Subcutaneous abdominal adipose tissue (tissue), 5 donors: ENCODE measurements around the gene AGT.

ENCODE experiments used
- H3K27ac ChIP-seq: one replicate; pipeline ENCODE4 v1.7.0; 2013; ENCODE audit warnings: low read depth, mild to moderate bottlenecking, inconsistent platforms, low read length, moderate library complexity
- H3K27me3 ChIP-seq, 5 donors: one replicate each; pipeline ENCODE4 v1.7.0; 2013; ENCODE audit warnings: low read length in 5 of 5, inconsistent platforms in 1 of 5; ENCODE audit not compliant: control insufficient read depth in 5 of 5, insufficient read depth in 4 of 5
- H3K36me3 ChIP-seq, 5 donors: one replicate each; pipeline ENCODE4 v1.7.0; 2013; ENCODE audit warnings: low read length in 5 of 5; ENCODE audit not compliant: control insufficient read depth in 5 of 5, insufficient read depth in 5 of 5
- H3K4me1 ChIP-seq, 5 donors: one replicate each; pipeline ENCODE4 v1.7.0; 2013; ENCODE audit warnings: low read length in 5 of 5, mild to moderate bottlenecking in 3 of 5, moderate library complexity in 1 of 5; ENCODE audit not compliant: control insufficient read depth in 5 of 5, insufficient read depth in 5 of 5
- H3K4me3 ChIP-seq, 5 donors: one replicate each; pipeline ENCODE4 v1.7.0; 2013; ENCODE audit warnings: low read length in 5 of 5, low read depth in 1 of 5
- H3K9ac ChIP-seq, 5 donors: one replicate each; pipeline ENCODE4 v1.7.0; 2013; ENCODE audit warnings: low read length in 5 of 5, mild to moderate bottlenecking in 4 of 5, moderate library complexity in 3 of 5
- H3K9me3 ChIP-seq, 5 donors: one replicate each; pipeline ENCODE4 v1.7.0; 2013; ENCODE audit warnings: low read length in 5 of 5; ENCODE audit not compliant: control insufficient read depth in 5 of 5
- donor health status: healthy.
- donor health status: healthy.
- donor health status: healthy.
- donor health status: healthy.
- donor health status: healthy.

Gene AGT

GRCh38 chr1:230753191-230753585 is 39.3 kb upstream of the AGT start:
- peak overlapping the region in 3 of 5 donors; percentile 4 to 34 (median 34) for H3K4me3 ChIP-seq
- no peak overlapping the region for H3K9ac ChIP-seq
- no peak overlapping the region for H3K27ac ChIP-seq
- peaks cover 0 to 8% (median 4%) of the 10 kb centered on the region in 5 donors for H3K27me3 ChIP-seq
- H3K9me3 ChIP-seq, result no peaks in the 10 kb centered on the region
- H3K4me1 ChIP-seq, result peaks cover 2 to 7% (median 5%) of the 10 kb centered on the region in 5 donors
- no peaks in the 10 kb centered on the region for H3K36me3 ChIP-seq

GRCh38 chr1:230752407-230752806 is 38.5 kb upstream of the AGT start:
- H3K36me3 ChIP-seq, result no peaks in the 10 kb centered on the region
- H3K4me1 ChIP-seq, result peaks cover 2 to 7% (median 5%) of the 10 kb centered on the region in 5 donors
- peaks cover 0 to 7% (median 4%) of the 10 kb centered on the region in 5 donors for H3K27me3 ChIP-seq
- H3K9me3 ChIP-seq, result no peaks in the 10 kb centered on the region
- no peak overlapping the region for H3K27ac ChIP-seq
- no peak overlapping the region for H3K9ac ChIP-seq
- no peak overlapping the region for H3K4me3 ChIP-seq

GRCh38 chr1:230750986-230751625 is 37.2 kb upstream of the AGT start:
- Histone ChIP-seq H3K27ac (no peak overlapping the region), H3K27me3 (peaks cover 0 to 8% (median 4%) of the 10 kb centered on the region in 5 donors), H3K9me3 (no peaks in the 10 kb centered on the region), H3K4me3 (no peak overlapping the region), H3K36me3 (no peaks in the 10 kb centered on the region), H3K9ac (no peak overlapping the region), H3K4me1 (peaks cover 2 to 7% (median 5%) of the 10 kb centered on the region in 5 donors)

- H3K4me1 ChIP-seq, result peaks cover 2 to 7% (median 5%) of the 10 kb centered on the region in 5 donors
- H3K4me3 ChIP-seq, result no peak overlapping the region
- no peaks in the 10 kb centered on the region for H3K36me3 ChIP-seq
- H3K27ac ChIP-seq, result no peak overlapping the region
- no peak overlapping the region for H3K9ac ChIP-seq
- peaks cover 0 to 8% (median 4%) of the 10 kb centered on the region in 5 donors for H3K27me3 ChIP-seq
- H3K9me3 ChIP-seq, result no peaks in the 10 kb centered on the region
Observed at GRCh38 chr1:230750576-230750975, 36.7 kb upstream of the AGT start.

- Histone ChIP-seq H3K27ac (no peak overlapping the region), H3K27me3 (peaks cover 0 to 8% (median 4%) of the 10 kb centered on the region in 5 donors), H3K4me1 (peaks cover 2 to 5% (median 4%) of the 10 kb centered on the region in 5 donors), H3K9ac (no peak overlapping the region), H3K9me3 (no peaks in the 10 kb centered on the region), H3K4me3 (no peak overlapping the region), H3K36me3 (no peaks in the 10 kb centered on the region)
Observed at GRCh38 chr1:230749635-230750034, 35.7 kb upstream of the AGT start.

- Histone ChIP-seq H3K9ac (no peak overlapping the region), H3K4me1 (peaks cover 2 to 5% (median 4%) of the 10 kb centered on the region in 5 donors), H3K27me3 (peaks cover 0 to 8% (median 4%) of the 10 kb centered on the region in 5 donors), H3K36me3 (no peaks in the 10 kb centered on the region), H3K4me3 (no peak overlapping the region), H3K27ac (no peak overlapping the region), H3K9me3 (no peaks in the 10 kb centered on the region)
Observed at GRCh38 chr1:230749150-230749549, 35.2 kb upstream of the AGT start.

- no peak overlapping the region for H3K4me3 ChIP-seq
- H3K27me3 ChIP-seq, result peaks cover 0 to 8% (median 4%) of the 10 kb centered on the region in 5 donors
- H3K9me3 ChIP-seq, result no peaks in the 10 kb centered on the region
- no peak overlapping the region for H3K9ac ChIP-seq
- no peaks in the 10 kb centered on the region for H3K4me1 ChIP-seq
- no peaks in the 10 kb centered on the region for H3K36me3 ChIP-seq
- no peak overlapping the region for H3K27ac ChIP-seq
Observed at GRCh38 chr1:230747890-230748800, 34.2 kb upstream of the AGT start.

- Histone ChIP-seq H3K27ac (no peak within 1 kb of the TSS), H3K9me3 (no peaks in the 10 kb centered on the region), H3K4me3 (no peak within 1 kb of the TSS), H3K4me1 (no peaks in the 10 kb centered on the region), H3K36me3 (no peaks in the 10 kb centered on the region), H3K27me3 (peaks cover 0 to 8% (median 4%) of the 10 kb centered on the region in 5 donors), H3K9ac (no peak within 1 kb of the TSS)
Observed at GRCh38 chr1:230747127-230747730, 33.3 kb upstream of the AGT start, which contains the start of gene CAPN9. TSS of gene CAPN9 (plus strand) at chr1:230747388. CDS start at chr1:230747497, 109 bp downstream.

GRCh38 chr1:230746617-230747016 is 32.7 kb upstream of the AGT start:
- H3K27ac ChIP-seq, result no peak overlapping the region
- no peaks in the 10 kb centered on the region for H3K9me3 ChIP-seq
- H3K4me3 ChIP-seq, result no peak overlapping the region
- H3K36me3 ChIP-seq, result no peaks in the 10 kb centered on the region
- H3K4me1 ChIP-seq, result no peaks in the 10 kb centered on the region
- no peak overlapping the region for H3K9ac ChIP-seq
- peaks cover 0 to 8% (median 4%) of the 10 kb centered on the region in 5 donors for H3K27me3 ChIP-seq
